KMS-11 (cell line): Measurements from ENCODE around the gene GDF2.

Source experiments
- H2AFZ ChIP-seq: fragments of 200-600 bp; sonication (generic); 2 replicates; pipeline ENCODE4 v1.6.1; 2016; ENCODE audit warnings: antibody characterized with exemption, mixed run types, low read depth
- H3K27ac ChIP-seq: fragments of 200-600 bp; sonication (generic); 2 replicates; pipeline ENCODE4 v1.6.1; 2016; ENCODE audit warnings: mild to moderate bottlenecking, mixed run types
- H3K27me3 ChIP-seq: fragments of 200-600 bp; sonication (generic); 2 replicates; pipeline ENCODE4 v1.6.1; 2017; ENCODE audit warnings: mild to moderate bottlenecking, low read depth, mixed run types, moderate library complexity; ENCODE audit not compliant: insufficient read depth
- H3K36me3 ChIP-seq: fragments of 200-600 bp; sonication (generic); 2 replicates; pipeline ENCODE4 v1.6.1; 2017; ENCODE audit warnings: mild to moderate bottlenecking, mixed run types; ENCODE audit not compliant: insufficient read depth
- H3K4me1 ChIP-seq: fragments of 200-600 bp; sonication (generic); 2 replicates; pipeline ENCODE4 v1.6.1; 2016; ENCODE audit warnings: mild to moderate bottlenecking, low read depth, mixed run types; ENCODE audit not compliant: poor library complexity, severe bottlenecking
- H3K4me2 ChIP-seq: fragments of 200-600 bp; sonication (generic); 2 replicates; pipeline ENCODE4 v1.7.0; 2016; ENCODE audit warnings: mild to moderate bottlenecking, mixed run types
- H3K4me3 ChIP-seq: fragments of 200-600 bp; sonication (generic); IDR thresholded peaks from 2 replicates; pipeline ENCODE4 v1.6.1; 2017; ENCODE audit warnings: low read depth, low read length, mixed read lengths; ENCODE audit not compliant: insufficient read depth
- H3K79me2 ChIP-seq: fragments of 200-600 bp; sonication (generic); 2 replicates; pipeline ENCODE4 v1.6.1; 2016; ENCODE audit warnings: low read depth, mixed run types; ENCODE audit not compliant: insufficient read depth
- H3K9ac ChIP-seq: fragments of 200-600 bp; sonication (generic); 2 replicates; pipeline ENCODE4 v1.6.1; 2016; ENCODE audit warnings: mild to moderate bottlenecking, mixed run types
- H4K20me1 ChIP-seq: fragments of 200-600 bp; sonication (generic); 2 replicates; pipeline ENCODE4 v1.6.1; 2016; ENCODE audit warnings: mild to moderate bottlenecking, mixed run types; ENCODE audit not compliant: insufficient read depth
- CTCF ChIP-seq: fragments of 200-600 bp; sonication (generic); conservative IDR thresholded peaks from 2 replicates; pipeline ENCODE4 v1.6.1; 2017; ENCODE audit warnings: low read depth, mild to moderate bottlenecking, antibody characterized with exemption, low read length, moderate library complexity, mixed read lengths

The GDF2 gene

GRCh38 chr10:47309408-47310089, 12.7 kb upstream of the GDF2 start:
- TF ChIP-seq CTCF, result peak; percentile 41; the same call in 1 of the 2 replicates
- Histone ChIP-seq H4K20me1 (no peaks in the 10 kb centered on the region), H3K27me3 (no peaks in the 10 kb centered on the region), H3K79me2 (no peaks in the 10 kb centered on the region), H3K4me2 (no peak overlapping the region), H3K4me1 (no peaks in the 10 kb centered on the region), H2AFZ (no peak overlapping the region), H3K36me3 (no peaks in the 10 kb centered on the region), H3K27ac (no peak overlapping the region), H3K4me3 (no peak overlapping the region), H3K9ac (no peak overlapping the region)

GRCh38 chr10:47310090-47310505, 12.2 kb upstream of the GDF2 start:
- no peaks in the 10 kb centered on the region for H3K36me3 ChIP-seq
- H3K79me2 ChIP-seq, result no peaks in the 10 kb centered on the region
- no peak overlapping the region for H3K4me3 ChIP-seq
- H4K20me1 ChIP-seq, result no peaks in the 10 kb centered on the region
- H3K9ac ChIP-seq, result no peak overlapping the region
- no peak overlapping the region for H2AFZ ChIP-seq
- TF ChIP-seq CTCF, result no peak
- H3K27me3 ChIP-seq, result no peaks in the 10 kb centered on the region
- H3K4me2 ChIP-seq, result no peak overlapping the region
- H3K27ac ChIP-seq, result no peak overlapping the region
- H3K4me1 ChIP-seq, result no peaks in the 10 kb centered on the region

GRCh38 chr10:47311193-47311931, 10.9 kb upstream of the GDF2 start:
- Histone ChIP-seq H3K4me3 (no peak overlapping the region), H3K27ac (no peak overlapping the region), H4K20me1 (no peaks in the 10 kb centered on the region), H3K36me3 (no peaks in the 10 kb centered on the region), H3K27me3 (no peaks in the 10 kb centered on the region), H3K9ac (no peak overlapping the region), H3K4me1 (no peaks in the 10 kb centered on the region), H3K79me2 (no peaks in the 10 kb centered on the region), H3K4me2 (peak overlapping the region; percentile 10; the same call in 1 of the 2 replicates), H2AFZ (peak overlapping the region; percentile 54; the same call in 1 of the 2 replicates)
- no peak for TF ChIP-seq CTCF

- Histone ChIP-seq H3K79me2 (no peaks in the 10 kb centered on the region), H3K4me3 (no peak overlapping the region), H3K27me3 (no peaks in the 10 kb centered on the region), H3K27ac (no peak overlapping the region), H2AFZ (peak overlapping the region; percentile 54; the same call in 1 of the 2 replicates), H3K9ac (no peak overlapping the region), H4K20me1 (no peaks in the 10 kb centered on the region), H3K4me2 (peak overlapping the region; percentile 10; the same call in 1 of the 2 replicates), H3K36me3 (no peaks in the 10 kb centered on the region), H3K4me1 (no peaks in the 10 kb centered on the region)
- TF ChIP-seq CTCF, result peak; percentile 83
These were observed 10.2 kb upstream of the GDF2 start for GRCh38 chr10:47311932-47312662.
